Measurements from ENCODE around the gene ZNF26. TPM values are rescaled to one million over a fixed set of nuclear protein-coding genes. Genes with fewer than 3 reads are reported as not detected.

Gene ZNF26
- total and polyA plus RNA-seq, 10 of the 15 experiments (the other 5 are each of a cell fraction or from before 2014, with no cell fraction given) = 1.00 to 17.1 (median 10.5) TPM

DNA sequence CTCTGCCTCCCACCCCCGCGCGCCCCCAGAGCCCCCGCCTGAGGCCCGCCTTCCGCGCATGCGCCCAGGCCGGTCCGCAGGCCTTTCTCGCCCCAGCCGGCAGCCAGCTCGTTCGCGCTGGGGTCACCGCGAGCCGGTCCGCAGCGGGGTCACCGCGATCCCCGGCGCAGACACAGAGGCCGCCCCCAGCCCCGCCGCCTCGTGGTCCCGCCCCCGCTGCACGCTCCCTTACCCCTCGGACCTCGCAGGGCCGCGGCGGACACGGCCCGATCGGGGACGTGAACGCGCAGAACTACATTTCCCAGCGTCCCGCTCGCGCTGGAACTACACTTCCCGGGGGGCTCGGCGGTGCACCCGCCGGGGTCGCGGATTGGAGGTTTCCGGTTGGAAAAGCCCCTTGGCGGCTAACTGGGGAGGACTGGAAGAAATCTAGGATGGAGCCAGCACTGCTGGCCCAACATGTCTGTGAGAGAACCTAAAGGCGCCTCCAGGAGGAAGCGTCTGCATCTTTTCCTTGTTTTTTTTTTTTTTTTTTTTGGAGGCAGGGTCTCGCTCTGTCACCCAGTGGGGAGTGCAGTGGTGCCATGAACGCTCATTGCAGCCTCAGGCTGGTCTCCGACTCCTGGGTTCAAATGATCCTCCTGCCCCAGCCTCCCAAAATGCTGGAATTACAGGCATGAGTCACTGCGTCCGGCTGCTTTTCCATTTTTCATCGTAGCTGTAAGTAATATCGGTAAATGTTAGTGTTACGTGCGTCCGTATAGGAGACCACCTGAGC is 30.0 kb upstream of the ZNF26 start, which contains the start of gene ZNF605 (continued):
- no peak for TF ChIP-seq HDAC2 (IDR thresholded peaks at IDR 0.05)
- TF ChIP-seq ZNF622 (IDR thresholded peaks at IDR 0.05) = no peak
- no peak for TF ChIP-seq HDGF (IDR thresholded peaks at IDR 0.05)
- no peak for TF ChIP-seq STAT1 (conservative IDR thresholded peaks at IDR 0.05)
- no peak for TF ChIP-seq ZNF384 (IDR thresholded peaks at IDR 0.05; ENCODE audit: borderline replicate concordance, low read depth, low read length)
- no peak for TF ChIP-seq POLR2AphosphoS2 (IDR thresholded peaks at IDR 0.05; ENCODE audit: low read depth, low read length)
- no peak for TF ChIP-seq SMARCA5 (IDR thresholded peaks at IDR 0.05)
- no peak for TF ChIP-seq ZSCAN29 (IDR thresholded peaks at IDR 0.05)
- no peak for TF ChIP-seq ZBED1 (IDR thresholded peaks at IDR 0.05; ENCODE audit: borderline replicate concordance)
- no peak for TF ChIP-seq BMI1 (IDR thresholded peaks at IDR 0.05; ENCODE audit: borderline replicate concordance)
- TF ChIP-seq JUNB (IDR thresholded peaks at IDR 0.05) = no peak
- TF ChIP-seq CBX5 (IDR thresholded peaks at IDR 0.05; ENCODE audit: low read depth) = peak; percentile 45; the same call in 1 of the 2 replicates
- TF ChIP-seq, protein P1, sequence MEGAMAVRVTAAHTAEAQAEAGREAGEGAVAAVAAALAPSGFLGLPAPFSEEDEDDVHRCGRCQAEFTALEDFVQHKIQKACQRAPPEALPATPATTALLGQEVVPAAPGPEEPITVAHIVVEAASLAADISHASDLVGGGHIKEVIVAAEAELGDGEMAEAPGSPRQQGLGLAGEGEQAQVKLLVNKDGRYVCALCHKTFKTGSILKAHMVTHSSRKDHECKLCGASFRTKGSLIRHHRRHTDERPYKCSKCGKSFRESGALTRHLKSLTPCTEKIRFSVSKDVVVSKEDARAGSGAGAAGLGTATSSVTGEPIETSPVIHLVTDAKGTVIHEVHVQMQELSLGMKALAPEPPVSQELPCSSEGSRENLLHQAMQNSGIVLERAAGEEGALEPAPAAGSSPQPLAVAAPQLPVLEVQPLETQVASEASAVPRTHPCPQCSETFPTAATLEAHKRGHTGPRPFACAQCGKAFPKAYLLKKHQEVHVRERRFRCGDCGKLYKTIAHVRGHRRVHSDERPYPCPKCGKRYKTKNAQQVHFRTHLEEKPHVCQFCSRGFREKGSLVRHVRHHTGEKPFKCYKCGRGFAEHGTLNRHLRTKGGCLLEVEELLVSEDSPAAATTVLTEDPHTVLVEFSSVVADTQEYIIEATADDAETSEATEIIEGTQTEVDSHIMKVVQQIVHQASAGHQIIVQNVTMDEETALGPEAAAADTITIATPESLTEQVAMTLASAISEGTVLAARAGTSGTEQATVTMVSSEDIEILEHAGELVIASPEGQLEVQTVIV (IDR thresholded peaks at IDR 0.05; ENCODE audit: borderline replicate concordance, partially characterized antibody) = peak; percentile 36
- peak; percentile 38; the same call in 1 of the 2 replicates for TF ChIP-seq MTA2 (IDR thresholded peaks at IDR 0.05; ENCODE audit: low read depth)
- TF ChIP-seq, protein P2, sequence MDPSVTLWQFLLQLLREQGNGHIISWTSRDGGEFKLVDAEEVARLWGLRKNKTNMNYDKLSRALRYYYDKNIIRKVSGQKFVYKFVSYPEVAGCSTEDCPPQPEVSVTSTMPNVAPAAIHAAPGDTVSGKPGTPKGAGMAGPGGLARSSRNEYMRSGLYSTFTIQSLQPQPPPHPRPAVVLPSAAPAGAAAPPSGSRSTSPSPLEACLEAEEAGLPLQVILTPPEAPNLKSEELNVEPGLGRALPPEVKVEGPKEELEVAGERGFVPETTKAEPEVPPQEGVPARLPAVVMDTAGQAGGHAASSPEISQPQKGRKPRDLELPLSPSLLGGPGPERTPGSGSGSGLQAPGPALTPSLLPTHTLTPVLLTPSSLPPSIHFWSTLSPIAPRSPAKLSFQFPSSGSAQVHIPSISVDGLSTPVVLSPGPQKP (IDR thresholded peaks at IDR 0.05; ENCODE audit: low read depth, low read length) = 0 out of 2 replicates have a peak, but pooled peaks have one; percentile 26
- TF ChIP-seq BACH1 (IDR thresholded peaks at IDR 0.05; ENCODE audit: borderline replicate concordance) = no peak
- TF ChIP-seq HDAC6 (IDR thresholded peaks at IDR 0.05; ENCODE audit: unreplicated experiment) = no peak
- no peak for TF ChIP-seq NFYA (IDR thresholded peaks at IDR 0.05; ENCODE audit: borderline replicate concordance, low read depth, low read length)
- TF ChIP-seq FOS (IDR thresholded peaks at IDR 0.05; ENCODE audit: borderline replicate concordance, extremely low read depth, insufficient read length) = no peak
- peak; percentile 97 for TF ChIP-seq NR2C1 (IDR thresholded peaks at IDR 0.05)
- no peak for TF ChIP-seq SMAD5 (IDR thresholded peaks at IDR 0.05; ENCODE audit: low read depth)
- TF ChIP-seq BRCA1 (IDR thresholded peaks at IDR 0.05; ENCODE audit: low read depth, low read length) = no peak
- TF ChIP-seq KLF5 (IDR thresholded peaks at IDR 0.05; ENCODE audit: partially characterized antibody) = no peak
- TF ChIP-seq EZH2 (IDR thresholded peaks at IDR 0.05; ENCODE audit: borderline replicate concordance, control insufficient read depth, low read depth, low read length) = no peak
- TF ChIP-seq BHLHE40 (IDR thresholded peaks at IDR 0.05; ENCODE audit: borderline replicate concordance in 1 of 2, low read depth in 2 of 2, low read length in 1 of 2) = peak; percentile 48 to 55; a peak in 2 of 4 replicates
- 0 out of 2 replicates have a peak, but pooled peaks have one; percentile 24 for TF ChIP-seq MEF2A (IDR thresholded peaks at IDR 0.05; ENCODE audit: insufficient read depth, low read depth, low read length)
